Fibroblast of peridontal ligament (primary cell): Measurements from ENCODE around the gene SDK2.
"Not testable (repeated sequence)": the region's sequence is repeated elsewhere in the genome, so short reads cannot be mapped to it uniquely, and the experiment has no call there.

ENCODE experiments used
- DNase-seq: peaks from one replicate; pipeline ENCODE4 v3.0.0-alpha.2; 2010; ENCODE audit errors: extremely low read depth

The SDK2 gene

DNA sequence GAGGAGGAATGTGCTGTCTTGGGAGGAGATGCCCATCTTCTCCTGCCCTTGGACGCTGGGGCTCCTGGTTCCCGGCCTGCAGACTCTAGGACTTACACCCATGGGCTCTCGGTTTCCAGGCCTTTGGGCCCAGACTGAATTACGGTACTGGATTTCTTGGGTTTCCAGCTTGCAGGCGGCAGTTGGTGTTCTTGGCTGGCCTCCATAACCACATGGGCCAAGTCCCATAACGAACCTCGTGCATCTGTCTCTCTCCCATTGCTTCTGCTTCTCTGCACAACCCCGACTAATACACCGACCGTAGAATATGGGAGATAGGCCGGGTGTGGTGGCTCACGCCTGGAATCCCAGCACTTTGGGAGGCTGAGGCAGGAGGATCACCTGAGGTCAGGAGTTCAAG, 162.6 kb downstream of the SDK2 start:
- DNase-seq: no peak

DNA sequence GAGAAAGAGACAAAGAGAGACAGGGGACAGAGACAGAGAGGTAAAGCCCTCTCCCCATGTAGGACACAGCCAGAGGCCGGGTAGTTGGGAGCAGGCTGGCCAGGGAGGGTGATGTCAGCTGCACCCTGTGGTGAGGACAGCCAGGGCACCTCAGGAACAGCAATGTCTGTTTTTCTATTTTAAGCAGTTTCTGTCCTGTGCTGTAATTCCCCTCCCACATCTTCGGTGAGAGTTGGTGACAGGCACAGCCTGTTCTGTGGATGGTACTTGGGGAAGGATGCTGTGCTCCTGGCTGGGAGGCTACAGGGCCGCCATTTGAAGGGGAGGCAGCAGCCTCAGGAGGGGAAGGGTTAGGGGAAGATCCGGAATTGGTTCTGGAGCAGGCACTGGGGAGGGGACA, 163.5 kb downstream of the SDK2 start:
- no peak for DNase-seq

DNA sequence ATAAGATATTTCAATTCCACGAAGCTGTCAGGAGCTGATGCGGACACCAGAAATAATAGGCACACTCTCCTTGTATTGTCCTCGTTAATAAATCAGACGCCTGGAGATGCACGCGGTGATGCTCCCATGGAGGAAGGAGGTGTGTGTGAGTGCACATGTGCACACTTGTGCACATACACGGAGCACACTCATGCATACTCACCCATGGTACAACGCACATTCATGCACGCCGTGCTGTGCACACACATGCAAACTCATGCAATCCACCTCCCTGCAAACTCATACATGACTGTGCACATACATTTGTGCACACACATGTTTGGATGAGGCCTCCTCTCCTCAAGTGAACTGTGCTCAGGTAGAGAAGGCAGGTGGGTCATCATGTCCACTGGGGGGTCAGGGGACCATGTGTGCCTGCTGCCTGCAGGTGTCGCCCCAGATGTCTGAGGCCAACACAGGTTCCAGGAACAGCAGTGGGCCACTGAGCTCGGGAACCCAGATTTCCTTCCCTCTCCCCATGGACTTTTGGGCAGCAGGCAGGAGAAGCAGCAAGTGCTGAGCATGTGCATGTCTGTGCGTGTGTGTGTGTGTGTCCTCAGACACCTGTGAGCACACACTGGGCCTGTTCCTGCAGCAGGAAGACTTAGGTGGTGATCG, 165.3 kb downstream of the SDK2 start:
- no peak for DNase-seq

DNA sequence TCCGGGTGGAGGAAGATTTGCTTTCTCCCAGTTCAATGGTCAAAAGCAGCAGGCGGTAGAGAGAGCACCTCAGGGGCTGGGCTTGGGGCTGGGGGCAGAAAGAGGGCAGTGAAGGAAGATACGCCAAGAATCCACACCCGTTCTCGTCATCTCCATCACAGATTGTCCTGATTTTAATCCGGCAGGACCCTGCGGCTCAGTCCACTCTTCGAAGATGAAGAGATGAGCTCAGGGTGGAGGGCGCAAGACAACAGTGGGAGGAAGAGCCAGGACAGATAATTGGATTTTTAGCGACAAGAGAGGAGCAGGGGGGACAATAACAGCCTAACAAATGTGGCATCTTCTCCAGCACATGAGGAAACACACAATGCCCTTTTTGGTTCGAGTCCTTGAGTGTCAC, 165.9 kb downstream of the SDK2 start:
- DNase-seq: no peak

DNA sequence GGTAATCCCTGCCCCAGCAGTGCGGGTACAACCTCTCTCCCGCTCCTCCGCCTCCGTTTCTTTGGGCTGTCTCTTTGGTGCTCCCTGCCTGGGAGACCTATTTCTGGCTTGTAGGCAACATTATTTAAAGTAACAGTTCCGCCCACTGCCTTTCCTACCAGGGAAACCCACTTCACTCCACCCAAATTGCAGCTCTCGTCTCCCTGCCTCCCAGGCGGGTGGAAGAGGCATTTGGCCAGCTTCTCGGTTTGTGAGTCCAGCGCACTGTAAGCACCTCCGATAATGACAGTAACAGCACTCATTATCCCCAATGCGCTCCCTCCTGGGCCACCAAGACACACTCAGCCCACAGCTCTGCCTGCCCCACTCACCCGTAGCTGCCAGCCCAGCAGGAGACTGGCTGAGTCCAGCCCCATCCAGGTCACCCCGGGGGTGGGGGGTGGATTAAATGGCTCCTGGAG, 167.3 kb downstream of the SDK2 start:
- DNase-seq: no peak

DNA sequence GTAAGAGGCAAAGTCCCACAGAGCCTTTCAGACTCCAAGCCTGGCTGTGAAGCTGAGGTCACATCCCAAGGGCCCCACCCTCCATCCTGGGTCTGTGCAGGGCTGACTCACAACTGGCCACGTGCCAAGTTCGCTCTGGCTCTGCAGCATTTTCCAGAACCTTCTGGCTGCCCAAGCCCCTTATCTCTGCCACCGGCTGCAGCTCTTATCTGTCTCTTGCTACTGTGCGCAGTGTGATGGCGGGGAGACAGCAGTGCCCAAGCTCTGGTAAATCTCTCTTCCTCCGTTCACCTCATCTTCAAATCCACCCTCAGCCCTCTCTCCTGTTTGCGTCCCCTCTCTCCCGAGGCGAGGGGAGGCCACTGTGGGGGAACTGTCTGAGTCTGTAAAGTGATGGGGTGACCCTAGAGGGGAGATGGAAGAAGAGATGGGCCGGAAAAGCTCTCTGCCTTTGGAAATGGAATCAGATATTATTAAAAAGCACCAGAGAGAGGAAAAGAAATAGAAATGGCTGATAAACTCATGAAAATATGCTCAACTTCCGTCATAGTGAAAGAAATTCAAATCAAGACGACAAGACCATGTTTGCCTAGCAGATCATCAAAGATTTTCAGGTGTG, 169.8 kb downstream of the SDK2 start:
- DNase-seq: no peak

DNA sequence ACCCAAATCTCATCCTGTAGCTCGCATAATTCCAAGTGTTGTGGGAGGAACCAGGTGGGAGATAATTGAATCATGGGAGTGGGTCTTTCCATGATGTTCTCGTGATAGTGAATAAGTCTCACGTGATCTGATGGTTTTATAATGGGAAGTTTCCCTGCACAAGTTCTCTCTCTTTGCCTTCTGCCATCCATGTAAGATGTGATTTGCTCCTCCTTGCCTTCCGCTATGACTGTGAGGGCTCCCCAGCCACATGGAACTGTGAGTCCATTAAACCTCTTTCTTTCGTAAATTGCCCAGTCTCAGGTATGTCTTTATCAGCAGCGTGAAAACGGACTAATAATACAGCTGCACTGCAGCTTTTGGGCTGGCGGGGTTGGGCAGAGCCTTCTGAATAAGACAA, 171.5 kb downstream of the SDK2 start:
- DNase-seq: not testable (repeated sequence)

DNA sequence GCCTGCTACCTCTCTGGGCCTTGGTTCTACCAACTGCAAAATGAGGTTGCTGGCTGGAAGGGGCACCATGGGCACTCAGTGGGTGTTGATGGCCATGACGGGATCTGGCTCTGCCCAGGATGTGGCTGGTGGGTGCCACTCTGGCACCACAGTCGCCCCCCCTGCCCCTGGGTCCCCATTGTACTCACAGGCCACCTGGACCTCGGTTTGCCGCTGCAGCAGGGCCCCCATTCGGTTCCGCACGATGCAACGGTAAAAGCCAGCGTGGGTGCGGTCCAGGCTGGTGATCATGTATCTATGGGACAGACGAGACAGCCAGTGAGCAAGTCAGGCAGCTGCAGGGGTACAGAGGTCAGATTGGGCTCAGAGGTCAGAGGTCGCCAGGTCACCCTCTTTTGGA, 172.3 kb downstream of the SDK2 start:
- DNase-seq: no peak

DNA sequence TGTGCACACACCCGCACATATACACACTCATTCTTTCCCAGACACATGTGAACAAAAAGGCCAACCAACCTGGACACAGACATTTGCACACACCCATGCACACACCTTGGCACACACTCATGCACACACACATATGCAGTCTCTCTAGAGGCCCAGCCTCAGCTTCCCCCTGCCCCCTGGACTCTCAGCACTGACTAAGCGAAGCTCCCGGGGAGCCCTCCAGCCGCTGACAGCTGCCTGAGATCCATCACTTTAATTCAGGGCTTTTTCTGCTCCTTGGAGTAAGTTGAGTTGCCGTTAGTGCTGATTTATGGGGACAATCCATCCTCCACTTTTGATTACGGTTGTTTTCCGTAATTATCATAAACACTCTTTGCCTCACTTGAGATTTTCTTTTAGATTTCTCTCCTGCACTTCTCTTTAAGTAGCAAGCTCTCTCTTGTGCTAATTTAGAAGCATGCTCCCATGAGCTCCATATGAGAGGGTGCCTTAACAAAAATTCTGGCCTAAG, 173.9 kb downstream of the SDK2 start:
- no peak for DNase-seq

DNA sequence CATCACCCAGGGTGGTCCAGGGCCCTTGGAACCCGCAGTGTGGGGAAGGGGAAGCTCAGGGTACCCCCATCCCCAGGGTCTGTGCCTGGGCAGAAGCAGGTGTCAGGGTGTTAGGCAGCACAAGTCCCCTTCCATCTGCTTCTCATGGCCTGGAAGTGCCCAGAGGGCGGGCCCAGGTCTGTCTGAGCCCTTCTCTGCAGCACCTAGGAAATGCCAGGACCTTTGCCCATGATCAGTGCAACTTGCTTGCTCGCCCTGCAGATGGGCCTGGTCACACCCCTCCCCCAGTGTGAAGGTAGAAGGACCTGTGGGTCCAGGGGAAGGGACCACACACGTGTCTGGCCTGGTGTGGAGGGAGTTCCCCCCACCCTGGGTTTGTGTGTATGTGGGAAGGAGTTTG, 174.9 kb downstream of the SDK2 start:
- DNase-seq: no peak

DNA sequence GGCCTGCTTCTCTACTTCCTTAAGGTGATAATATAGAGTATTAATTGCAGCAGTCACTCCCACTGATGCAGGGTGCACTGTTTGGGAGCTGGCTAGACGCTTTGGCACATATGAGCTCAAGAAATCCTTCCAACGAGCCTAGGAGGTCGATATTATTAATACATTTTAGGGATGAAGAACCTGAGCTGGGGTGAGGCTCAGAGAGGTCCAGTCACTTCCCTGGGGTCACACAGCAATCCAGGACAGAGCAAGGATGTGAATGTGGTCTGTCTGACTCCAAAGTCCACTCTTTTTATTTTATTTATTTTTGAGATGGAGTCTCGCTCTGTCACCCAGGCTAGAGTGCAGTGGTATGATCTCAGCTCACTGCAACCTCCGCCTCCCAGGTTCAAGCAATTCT, 176.0 kb downstream of the SDK2 start:
- DNase-seq: no peak

DNA sequence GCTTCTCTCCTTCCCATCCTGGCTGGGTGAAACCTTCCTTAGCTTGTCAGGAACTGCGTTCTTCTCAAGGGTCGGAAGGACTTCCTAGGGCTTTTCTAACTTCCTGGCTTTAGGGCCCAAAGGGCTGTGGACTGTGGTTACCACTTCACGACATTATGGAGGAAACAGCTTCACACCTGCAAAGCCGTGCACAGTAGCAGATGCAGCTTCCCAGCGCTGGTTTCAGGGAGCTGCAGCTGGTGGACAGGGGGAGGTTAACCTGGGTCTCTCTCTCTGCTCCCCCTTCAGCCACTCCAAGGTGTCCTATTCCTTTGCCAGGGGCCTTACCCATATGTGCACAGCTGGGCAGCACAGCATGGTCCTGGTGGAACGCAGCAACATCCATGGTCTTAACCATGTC, 176.6 kb downstream of the SDK2 start:
- DNase-seq: no peak

DNA sequence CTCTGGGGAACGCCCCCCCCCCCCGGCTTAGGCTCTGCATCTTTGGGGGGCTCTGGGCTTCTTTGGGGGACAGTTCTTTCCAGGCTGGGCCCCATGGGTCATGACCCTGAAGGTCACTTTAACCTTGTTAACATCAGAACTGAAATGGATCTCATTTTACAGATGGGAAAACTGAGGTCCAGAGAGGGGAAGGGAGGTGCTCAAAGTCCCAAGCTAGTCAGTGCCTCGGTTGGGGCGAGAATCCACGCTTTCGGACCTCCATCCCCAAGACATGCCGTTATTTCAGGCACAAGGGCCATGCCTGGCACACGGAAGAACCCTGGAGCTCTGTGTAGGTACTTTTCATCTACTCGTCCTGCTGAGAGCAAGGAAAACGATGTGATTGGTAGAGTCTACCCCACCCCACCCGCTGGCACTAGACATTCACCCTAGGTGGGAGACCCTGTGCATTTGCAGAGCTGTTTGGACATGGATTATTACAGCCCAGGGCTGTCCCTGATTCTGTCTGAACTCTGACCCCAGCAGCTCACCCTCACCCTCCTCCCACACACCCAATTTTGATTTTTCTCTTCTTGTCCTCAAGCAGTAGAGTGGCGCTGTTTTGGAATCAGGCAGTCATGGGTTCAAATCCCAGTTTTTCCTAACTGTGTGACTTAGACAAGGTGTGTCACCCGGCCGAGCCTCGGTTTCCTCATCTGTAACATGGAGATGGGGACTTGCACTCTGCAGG, 177.4 kb downstream of the SDK2 start:
- no peak for DNase-seq

DNA sequence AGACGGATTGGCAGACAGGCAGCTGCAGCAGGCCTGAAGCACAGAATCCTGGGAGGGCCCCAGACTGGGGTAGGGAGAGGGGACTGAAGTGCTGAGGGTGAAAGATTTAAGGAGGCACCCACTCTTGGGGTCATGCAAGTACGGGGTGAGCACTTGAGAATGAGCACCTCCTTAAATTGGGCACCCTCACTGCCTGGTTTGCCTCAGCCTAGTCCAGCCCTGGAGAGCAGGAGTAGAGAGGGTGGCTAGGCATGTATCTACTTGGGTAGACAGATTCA, 178.4 kb downstream of the SDK2 start:
- no peak for DNase-seq

DNA sequence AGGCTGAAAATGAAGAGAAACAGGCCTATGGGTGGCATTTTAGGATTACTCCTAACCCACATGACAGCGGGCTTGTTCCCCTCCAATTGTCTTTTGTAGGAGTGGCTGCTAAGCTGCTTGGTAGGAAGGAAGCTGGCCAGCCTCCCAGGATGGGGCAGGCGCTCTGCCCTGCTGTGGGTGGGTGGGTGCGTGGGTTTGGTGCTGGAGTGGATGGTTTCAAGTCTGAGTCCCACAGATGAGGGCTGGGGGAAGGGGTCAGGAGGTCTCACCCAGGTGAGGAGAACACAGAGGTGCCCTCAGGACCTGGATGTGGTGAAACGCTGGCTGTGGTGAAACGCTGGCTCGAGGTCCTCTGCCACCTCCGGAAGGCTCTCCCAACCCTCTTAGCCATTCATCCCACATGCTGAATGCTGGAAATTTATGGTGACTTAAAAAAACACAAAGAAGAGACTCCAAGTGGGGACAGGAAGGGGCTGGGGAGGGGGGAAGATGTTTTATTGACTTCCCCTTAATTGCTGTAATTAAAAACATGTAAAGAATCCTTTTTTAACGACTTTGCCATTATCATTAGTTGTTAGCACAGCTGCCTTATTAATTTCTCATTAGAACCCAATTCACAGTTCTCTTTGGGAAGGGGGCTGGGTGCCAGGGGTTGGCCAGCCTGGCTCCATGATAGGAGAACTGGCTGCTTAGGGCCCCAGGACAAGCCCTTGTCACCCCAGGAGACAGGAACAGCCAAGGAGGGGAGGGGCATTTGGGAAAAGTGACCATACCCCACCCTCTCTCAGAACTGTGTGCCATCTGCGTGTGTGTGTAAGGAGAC, 178.9 kb downstream of the SDK2 start:
- DNase-seq: no peak

DNA sequence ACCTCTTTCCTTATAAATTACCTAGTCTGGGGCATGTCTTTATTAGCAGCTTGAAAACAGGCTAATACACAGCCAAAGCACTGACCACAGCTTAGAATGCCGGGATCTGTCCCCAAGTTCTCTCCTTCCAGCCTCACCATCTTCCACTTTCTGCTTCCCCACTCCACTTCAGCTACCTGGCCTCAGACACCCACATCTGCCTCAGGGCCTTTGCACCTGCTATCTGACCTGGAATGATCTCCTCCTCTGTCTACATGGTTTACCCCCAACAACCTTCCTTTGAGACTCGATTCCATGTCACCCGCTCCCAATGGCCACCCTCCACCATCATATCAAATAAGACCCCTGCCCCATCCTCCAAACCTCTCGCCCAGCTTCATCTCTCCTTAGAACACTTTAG, 179.8 kb downstream of the SDK2 start:
- no peak for DNase-seq

DNA sequence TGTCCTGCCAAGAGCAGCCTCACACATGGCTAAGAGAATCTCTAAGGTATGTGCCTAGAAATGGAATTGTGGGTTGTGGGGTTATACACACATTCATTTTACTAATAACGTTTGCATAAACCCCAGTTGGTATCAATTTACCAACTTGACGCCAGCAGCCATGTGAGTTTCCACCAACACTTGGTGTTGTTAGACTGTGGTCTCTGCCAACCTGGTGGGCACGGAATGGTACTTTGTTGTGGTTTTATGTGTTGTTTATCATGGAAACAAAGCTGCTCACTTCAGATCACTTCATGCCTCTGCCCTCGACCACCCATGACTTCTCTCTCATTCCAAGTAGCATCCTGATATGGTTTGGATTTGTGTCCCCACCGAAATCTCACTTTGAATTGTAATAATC, 180.4 kb downstream of the SDK2 start:
- no peak for DNase-seq

DNA sequence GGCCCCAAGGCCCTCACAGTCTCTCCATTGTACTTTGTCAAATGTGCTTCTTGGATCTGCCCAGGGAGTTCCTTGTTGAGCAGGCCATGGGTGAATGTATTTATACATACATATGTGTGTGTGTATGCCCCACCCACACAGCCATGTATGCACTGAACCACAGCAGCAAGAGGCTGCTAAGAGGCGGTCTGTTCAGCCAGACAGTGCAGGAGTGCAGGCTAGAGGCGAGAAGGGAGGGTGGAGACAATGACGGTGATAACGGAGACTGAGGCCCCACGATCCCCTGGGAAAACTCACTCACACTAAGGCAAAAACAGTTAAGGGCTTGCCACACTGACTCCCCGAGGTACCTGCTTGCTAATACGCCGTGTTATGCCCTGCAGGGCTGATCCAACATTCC, 181.4 kb downstream of the SDK2 start:
- DNase-seq: no peak

DNA sequence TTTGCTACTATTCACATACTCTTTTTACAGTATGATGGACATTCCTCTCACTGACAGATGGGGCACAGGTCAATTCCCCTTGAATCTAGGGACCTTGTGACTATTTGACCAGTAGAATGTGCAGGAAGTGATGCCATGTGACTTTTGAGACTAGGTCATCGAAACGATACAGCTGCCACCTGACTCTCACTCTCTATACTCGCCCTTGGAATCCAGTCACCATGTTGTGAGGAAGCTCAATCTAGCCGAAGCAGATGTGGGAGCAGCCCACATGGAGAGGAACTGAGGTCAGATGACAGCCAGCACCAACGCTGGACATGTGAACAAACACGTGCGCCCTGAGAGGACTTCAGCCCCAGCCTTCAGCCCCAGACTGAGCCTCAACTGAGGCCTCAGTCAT, 184.3 kb downstream of the SDK2 start:
- no peak for DNase-seq

DNA sequence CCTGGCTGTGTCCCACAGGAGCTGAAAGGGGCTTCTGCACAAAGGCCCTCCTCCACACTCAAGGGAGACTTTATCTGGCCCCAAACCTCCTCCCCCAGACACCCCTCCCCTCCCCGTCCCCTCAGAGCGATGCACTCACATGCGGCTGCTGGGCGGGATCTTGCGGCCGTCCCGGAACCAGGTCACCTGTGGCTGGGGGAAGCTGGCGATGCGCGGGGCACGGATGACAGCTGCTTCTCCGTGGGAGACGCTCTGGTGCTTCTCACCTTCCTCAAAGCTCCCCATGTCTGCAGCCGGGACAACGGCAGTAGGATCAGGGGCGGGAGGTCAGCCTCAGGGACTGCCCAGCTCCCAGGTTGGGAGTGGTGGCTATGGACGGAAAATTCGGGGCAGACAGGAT, 188.5 kb downstream of the SDK2 start:
- no peak for DNase-seq

DNA sequence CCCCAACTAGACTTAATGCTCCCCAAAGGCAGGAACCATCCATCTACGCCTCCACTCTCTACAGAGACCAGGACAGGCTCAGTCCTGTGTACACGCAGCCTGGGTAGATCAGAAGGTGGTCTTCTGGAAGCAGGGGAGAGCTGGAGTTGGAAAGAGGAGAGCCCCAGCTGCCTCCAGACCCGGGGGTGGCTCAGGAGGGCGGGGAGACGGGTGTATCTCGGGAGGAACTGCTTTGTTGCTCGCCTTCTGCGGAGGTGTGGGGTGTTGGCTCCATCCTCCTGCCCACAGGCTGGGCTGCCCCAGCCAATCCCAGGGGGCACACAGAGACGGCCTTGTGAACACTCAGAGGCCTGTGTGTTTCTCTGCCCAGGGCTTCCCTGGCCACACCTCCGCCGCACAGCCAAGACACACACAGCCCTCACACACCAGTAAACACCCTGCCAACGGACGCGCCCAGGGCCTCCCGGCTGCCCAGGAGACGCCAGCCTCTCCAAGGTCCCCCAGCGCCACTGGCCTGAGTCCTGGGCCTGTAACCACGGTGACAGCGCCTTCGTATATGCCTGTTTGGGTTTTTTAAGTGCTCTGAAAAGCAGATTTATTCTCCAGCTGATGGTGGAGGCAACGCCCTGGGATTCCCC, 189.1 kb downstream of the SDK2 start:
- DNase-seq: no peak

DNA sequence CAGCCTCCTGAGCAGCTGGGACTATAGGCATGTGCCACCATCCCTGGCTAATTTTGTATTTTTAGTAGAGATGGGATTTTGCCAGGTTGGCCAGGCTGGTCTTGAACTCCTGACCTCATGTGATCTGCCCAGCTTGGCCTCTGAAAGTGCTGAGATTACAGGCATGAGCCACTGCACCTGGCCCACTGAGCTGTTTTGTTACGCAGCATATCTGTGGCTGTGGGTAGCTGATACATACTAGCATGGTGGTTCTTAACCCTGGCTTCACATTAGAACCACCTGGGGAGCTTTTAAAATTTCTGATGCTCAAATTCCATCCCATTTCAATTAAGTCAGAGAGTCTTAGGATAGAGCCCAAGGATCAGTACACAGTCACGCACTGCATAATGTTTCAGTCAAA, 190.8 kb downstream of the SDK2 start:
- DNase-seq: not testable (repeated sequence)
